NCI-H2227 treated with DMSO at 0.1 percent for 48 hours (cell line): ENCODE measurements around the gene CCDC167.

Source experiments
- DNase-seq: peaks from one replicate; lab custom pipeline; 2025; lab: John Stamatoyannopoulos, UW

The CCDC167 gene

DNA sequence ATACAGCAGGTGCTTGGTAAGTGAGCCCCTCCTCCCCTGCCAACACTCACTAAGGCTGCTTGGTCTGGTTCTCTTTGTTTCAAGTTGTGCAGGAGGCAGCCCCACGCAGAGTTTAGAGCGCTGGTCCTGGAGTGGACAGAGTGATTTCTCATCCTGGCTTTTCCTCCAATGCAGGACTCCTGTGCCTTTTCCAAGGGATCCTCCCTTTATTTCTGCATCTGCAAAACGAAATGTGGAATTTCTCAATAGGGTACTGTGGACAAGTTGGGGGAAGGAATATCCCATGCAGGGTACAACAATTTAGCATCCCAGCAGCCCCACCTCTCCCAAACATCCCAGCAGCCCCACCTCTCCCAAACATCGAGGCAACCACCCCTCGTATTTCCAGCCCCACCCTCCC, 30.6 kb upstream of the CCDC167 start:
- no peak for DNase-seq

DNA sequence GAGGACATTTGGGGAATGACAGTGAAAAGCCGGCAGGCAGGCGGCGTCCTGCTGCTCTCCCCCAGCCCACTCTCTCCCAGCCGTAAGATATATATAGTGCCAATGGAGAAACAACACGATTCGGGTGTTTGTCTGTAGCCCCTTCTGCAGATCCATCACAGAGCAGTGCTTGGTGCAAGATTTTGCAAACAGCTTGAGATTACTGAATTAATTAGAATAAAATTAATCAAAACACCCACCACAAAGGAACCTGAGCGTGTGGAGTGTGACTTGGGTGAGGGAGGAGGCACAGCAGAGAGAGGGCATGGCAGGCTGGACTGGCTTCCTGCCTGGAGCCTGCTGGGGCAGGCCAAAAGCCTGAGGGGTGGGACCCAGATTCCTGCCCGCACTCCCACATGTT, 28.8 kb upstream of the CCDC167 start:
- no peak for DNase-seq

DNA sequence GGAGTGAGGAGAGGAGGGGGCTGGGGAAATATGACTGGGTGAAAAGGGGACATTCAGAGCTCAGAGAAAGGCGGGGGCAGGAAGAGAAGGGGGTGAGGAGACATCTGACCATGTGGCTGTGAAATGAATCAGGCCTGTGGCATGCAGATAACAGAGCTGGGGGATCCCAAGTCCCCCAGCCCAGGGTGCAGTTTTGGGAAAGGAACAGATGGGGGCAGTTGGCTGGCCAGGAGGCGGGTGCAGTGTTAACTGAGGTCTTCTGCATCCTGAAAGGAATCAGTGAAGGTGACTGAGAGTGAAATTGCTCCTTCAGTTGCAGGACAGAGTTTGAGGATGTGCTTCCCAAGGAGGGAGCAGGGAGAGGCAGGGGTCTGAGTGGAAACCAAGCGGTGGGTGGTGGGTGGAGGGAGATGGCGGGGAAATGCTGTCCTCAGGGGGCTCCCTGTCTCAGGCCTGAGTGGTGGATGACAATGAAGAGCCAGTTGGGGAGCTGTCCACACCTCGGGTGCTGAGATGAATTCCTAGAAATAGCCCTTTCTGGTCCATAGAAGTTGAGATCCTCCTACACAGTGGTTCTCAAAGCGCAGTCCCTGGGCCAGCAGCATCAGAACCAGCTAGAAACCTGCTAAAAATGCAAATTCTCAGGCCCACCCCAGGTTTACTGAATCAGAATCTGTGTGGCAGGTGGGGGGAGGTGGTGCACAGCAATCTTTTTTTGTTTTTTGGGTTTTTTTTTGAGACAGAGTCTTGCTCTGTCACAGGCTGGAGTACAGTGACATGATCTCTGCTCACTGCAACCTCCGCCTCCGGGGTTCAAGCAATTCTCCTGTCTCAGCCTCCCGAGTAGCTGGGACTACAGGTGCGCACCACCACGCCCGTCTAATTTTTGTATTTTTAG, 26.0 kb upstream of the CCDC167 start:
- DNase-seq = no peak

DNA sequence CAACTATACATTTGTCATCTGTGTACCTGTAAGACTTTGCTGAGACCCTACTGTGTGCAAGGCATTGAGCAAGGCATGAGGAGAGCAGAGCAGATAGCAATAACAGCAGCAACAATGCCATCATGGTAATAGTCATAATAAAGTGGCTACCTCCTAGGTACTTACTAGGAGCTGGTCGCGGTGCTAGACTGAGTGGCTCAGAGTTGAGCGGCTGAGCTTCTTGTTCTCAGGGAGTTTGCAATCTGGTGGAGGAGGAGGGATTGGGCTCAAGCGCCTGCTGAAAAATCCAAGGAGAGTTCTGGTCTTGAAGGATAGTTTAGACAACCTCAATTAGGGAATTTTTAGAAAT, 25.3 kb upstream of the CCDC167 start:
- DNase-seq = no peak

DNA sequence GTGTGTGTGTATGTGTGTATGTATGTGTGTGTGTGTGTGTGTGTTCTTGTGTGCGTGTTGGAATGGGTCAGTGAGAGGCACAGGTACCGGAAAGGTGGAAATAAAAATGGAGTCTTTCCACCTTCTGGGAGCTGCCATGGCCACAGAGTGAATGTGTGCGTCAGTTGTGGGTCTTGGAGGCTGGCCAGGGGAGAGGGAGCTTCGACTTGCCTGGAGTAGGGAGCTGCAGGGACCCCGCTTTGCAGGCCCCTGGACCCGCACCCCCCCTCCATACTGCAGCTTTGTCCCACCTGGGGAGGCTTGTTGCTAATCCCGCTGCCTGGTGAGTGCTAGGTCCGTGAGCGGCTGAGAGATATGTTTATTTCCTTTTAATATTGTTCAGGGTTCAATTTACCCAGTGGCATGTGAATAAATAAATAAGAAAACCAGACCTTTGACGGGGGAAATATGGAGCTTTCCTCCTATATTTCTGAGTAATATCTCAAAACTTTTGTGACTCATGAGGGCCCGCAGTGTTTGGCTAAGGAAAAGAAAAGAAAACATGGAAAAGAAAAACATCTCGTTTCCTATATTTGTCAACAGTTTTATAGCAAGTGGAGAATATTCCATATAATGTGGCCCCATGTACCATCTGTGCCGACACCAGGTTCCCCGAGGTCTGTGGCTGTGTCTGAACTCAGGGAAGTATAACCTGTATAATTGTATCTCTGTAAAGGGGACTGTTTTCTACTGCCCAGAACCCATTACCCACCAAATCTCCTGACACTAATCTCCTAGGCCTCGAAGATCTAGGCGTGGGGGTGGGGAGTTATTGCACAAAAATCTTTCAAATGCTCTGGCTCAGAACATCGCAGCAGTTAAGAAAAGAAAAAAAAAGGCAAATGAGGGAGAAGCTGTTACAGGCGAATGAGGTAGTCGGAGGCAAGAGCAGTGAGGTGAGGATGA, 24.6 kb upstream of the CCDC167 start:
- no peak for DNase-seq

DNA sequence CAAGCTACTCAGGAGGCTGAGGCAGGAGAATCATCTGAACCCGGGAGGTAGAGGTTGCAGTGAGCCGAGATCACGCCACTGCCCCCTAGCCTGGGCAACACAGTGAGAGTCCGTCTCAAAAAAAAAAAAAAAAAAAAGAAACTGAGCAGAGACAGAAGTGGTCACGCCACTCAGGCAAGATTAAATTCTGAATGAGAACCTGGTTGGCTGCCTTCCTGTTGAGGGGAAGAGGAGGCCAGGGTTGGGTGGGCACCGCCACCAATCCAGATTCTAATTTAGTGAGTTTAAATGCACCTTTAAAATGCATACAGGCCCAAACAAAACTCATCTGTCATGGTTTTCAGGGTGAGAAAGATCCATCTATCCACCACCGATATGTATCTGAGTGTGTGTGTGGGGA, 23.7 kb upstream of the CCDC167 start:
- no peak for DNase-seq

DNA sequence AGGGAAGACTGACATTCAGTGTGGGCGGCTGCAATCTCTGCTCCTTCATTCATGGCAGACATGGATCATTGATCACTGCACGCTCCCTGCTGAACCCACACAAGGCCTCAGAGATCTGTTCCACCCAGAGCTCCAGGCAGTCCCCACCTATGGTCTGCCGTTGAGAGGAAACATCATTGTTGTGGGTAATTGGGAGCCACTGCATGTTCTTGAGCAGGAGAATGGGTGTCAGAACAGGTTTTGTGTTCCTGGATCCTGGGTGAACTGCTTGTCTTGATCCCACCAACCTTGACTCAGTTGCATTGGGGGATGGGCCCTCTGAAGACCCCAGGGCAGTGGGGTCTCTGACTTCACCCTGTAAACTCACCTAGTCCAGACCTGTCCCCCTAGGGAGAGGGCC, 23.1 kb upstream of the CCDC167 start:
- no peak for DNase-seq

DNA sequence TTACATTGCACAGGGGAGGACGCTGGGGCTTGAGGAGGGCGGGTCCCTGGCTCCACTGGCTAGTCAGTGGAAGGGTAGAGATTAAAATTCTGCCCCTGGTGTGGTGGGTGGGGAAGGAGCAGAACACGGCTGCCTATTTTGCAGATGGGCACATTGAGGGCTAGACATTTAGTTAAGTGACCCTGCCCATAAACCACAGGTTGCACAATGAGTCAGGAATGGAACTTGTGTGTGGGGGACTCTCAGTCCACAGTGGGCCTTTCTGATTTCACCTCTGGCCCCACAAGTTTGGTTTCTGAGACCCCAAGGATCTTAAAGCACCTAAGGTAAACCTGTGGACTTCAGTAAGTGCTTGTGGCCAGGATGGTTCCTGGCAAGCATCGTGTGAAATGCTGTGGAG, 22.0 kb upstream of the CCDC167 start:
- no peak for DNase-seq

DNA sequence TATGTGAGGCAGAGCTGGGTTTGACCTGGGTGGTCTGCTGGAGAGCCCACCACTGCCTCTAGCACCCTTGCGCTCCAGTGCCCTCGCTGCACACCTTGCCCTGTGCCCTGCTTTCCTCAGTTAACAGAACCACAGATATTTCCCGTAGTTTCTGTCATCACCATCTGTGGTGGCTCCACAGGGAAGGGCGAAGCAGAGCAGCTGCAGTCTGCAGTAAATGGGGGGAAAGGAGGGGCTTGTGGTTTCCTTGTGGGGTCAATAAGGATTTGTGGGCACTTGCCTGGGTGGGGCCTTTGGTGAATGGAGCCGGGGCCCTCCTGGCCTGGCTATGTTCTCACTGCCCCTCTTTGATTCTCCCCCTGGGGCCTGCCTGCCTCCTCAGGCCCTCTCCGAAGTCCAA, 21.2 kb upstream of the CCDC167 start:
- DNase-seq = no peak

DNA sequence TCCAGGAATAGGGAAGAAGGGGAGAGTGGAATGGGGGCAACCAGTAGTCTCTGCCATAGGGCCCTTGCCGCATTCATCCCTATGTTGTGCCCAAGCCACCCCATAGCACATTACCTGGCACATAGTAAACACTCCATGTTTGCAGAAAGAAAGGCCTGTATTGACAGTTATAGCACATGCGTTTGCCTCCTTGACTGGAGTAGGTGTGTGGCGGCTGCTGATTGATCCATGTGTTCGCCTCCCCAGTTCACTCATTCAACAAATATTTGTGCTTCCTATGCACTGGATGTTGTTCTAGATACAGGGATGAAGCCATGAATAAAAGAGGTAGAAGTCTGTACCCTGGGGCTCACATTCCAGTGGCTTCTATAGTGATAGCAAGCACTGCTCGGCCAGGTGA, 19.8 kb upstream of the CCDC167 start:
- no peak for DNase-seq

DNA sequence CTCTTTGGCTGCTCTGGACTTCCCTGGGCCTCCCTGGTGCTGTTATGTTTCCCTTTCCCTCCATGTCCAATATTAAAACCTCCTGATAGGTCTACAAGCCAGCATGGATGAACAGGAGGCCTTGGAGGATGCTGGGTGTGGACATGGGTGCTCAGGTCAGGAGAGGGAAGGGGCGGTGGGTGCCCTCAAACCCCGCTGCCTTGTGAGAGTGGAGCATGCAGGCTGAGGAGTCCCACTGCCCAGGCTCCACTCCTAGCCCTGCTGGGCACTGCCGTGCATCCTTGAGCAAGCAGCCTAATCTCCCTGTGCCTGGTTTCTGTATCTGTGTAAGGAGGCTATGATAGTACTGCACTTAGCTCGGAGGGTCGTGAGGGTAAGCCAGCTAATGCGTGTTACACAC, 18.4 kb upstream of the CCDC167 start:
- DNase-seq = no peak

DNA sequence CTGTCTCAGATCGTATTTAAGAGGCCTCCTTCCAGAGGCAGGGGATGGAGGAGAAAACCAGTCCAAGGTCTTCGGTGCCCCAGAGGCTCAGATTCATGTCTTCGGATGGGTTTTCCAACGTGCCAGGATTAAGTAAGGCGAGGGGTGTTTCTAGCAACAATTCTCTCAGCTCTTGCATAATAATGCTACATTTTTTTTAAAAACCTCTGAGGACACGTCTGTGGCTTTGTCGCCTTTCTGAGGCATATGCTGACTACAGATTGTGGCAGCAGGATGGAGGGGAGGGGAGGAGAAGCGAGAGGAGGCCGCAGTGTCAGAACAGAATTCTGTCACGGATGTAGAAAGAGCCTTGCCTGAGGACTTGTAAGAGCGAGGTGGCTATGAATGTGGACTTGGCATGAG, 17.7 kb upstream of the CCDC167 start:
- no peak for DNase-seq

DNA sequence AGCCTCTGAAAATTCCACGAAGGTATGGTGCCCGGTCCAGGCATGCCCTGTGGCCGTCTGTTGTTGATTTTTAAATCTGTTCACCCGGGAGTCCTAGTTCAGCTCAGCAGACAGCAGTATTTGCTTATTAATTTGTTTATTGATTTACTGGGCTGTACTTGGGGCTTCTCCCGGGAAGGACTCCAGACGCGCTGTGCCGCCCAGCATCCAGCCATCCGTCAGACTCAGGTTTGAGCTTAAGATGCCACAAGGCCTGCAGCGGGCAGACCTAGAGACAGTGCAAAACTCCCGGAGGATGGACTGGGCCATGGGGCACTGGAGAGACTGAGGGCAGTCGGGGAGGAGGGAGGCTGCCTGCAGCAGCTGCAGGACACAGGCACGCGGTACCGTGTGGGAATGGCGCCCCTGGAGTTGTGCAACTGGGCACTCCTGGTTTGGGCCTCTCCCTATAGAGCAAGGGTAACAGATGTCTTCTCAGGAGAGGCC, 17.3 kb upstream of the CCDC167 start:
- peak; percentile 50 for DNase-seq

DNA sequence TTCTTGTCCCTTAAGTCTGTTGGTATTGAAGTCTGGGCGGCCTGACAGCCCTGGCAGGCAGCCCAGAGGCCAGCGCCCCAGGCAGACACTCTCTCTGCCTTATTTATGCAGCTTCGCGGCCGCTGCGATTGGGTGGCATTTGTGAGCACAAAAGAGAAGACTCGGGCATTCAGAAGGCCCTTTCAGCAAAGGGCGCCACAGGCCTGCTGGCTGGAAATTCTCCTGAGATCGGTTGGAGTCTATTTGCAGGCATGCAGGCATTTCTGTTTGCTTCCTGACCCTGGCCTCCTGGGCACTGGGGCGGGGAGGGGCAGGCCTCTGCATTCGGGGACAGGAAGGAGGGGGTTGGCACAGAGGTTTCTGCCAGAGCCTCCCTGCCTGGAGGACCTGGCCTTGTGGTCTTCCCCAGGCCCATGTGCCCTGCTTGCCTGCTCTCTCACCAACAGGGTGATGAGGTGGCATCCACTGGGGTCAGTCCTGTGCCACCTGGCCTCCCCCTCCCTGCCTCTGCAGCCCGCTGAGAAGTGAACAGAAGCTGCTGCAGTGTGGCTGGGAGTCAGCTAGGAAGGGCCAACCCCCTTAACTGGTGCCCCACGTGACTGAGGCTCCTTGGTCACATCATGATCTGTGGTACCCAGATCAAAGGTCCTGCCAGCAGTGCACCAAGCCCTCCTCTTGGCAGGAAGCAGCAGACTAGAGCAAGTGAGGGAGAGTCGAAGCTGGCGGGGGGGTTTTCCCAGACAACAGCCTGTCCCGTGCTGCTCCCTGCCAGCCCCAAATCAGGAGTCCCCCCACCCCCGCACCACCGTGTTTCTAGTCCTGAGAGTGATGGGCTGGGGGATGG, 16.6 kb upstream of the CCDC167 start:
- peak; percentile 50 for DNase-seq

DNA sequence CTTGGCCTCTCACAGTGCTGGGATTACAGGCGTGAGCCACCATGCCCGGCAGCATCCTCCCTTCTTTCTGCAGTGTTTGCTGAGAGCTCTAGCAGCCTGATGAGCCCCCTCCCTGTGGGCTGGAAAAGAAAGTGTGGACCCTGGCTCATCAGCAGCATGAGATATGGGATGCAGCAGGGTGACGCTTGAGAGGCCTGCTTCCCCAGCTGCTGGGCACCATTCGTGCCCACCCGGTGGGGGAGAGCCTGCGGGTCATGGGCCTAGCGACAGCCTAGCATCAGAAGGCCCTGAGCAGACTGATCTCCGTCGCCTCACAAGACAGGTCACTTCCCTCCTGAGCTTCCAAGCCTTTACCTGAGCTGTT, 16.0 kb upstream of the CCDC167 start:
- no peak for DNase-seq

DNA sequence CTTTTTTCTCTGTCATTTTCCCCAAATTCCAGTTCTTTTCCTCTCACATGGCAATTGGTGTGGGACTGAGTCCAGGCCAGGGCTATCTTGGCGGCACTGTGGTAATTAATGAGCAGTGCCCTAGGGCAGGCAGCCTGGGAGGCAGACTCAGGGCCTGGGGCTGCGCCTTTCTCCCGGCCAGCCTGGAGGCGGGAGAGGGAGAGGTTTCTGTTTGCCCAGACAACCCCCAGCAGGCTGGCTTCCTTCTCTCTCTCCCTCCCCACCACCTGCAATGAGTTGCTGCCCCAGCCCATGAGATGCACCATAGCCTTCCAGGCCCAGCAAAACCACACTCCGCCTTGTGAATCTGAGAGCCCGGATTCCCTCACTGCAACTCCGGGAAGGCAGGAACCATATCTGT, 15.1 kb upstream of the CCDC167 start:
- no peak for DNase-seq

DNA sequence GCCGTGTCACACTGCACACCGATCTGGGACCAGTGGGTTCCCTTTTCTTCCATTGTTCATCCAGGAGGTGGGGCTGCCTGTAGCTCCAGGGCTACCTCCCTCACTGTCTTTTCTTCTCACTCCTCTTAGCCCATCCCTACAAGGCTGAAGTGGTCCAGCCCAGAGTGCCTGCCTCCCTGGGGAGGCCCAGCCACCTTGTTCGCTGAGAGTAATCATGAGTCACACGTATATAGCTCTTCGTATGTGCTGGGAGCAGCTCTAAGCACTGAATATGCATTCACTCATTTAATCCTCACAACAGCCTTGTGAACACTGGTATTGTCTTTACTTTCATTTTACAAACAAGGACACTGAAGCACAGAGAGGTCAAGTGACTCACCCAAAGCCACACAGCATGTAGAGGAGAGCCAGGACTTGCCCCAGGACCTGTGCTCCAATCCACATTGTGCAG, 14.7 kb upstream of the CCDC167 start:
- DNase-seq = no peak

DNA sequence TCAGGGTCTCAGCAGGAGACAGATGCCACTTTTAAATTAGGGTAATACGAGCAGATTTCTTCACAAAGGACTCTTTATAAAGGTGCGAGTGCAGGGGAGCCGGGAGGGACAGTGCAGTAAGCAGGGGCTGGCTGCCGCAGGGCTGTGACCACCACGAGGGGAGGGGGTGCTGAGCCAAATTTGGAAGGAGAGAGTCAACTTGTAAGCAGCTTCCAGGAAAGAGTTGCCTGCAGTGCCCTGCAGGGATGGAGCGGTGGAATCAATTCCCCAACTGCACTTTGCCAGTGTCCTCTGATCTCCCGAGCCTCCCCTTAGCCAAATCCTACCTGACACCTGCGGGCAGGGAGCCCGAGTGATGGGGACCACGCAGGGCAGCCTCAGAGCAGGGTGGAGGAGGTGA, 13.9 kb upstream of the CCDC167 start:
- DNase-seq = no peak

DNA sequence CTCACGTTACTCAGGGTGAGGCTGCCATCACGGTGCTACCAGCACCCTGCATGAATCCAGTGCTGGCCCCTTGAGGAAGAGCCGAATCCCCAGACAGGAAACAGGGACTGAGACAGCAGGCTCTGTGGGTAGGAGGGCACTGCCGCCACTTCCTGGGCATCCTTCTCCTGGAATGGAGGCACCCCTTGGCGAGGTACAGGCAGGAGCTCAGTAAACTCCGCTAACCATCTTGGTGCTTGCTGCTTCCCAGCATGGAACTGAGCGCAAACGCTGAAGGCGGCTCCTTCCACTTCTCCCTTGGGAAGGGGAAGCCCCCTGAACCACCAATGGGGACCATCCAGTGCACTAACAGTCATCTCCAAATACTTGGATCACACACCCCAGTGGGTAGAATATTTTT, 13.5 kb upstream of the CCDC167 start:
- no peak for DNase-seq

DNA sequence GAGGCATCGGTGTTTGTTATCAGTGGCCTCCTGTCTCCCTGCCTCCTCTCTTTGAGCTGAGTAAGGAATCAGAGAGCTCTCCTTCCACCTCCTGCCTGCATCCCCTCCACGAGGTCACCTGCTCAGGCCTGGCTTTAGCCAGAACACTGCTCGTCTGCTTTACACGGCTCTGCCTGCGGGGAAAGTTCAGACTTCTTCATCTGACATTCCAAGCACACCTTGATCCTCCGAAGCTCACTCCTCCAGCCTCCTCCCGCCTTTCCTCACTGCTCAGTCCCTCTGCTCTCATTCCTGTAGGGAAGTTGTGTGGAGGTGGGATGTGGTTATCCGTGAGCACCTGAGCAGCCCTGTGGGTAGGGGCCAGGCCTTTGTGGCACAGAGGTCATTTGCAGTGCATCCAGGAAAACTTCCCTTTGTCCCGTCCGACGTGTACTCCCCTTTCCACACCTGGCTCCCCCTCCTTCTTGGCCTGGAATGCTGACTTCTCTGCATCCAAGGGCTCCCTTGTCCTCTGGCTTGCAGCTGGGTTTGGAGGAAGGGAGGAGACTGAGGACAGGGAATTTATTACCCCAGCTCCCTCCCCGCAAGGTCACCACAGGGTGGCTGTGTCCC, 12.8 kb upstream of the CCDC167 start:
- no peak for DNase-seq

DNA sequence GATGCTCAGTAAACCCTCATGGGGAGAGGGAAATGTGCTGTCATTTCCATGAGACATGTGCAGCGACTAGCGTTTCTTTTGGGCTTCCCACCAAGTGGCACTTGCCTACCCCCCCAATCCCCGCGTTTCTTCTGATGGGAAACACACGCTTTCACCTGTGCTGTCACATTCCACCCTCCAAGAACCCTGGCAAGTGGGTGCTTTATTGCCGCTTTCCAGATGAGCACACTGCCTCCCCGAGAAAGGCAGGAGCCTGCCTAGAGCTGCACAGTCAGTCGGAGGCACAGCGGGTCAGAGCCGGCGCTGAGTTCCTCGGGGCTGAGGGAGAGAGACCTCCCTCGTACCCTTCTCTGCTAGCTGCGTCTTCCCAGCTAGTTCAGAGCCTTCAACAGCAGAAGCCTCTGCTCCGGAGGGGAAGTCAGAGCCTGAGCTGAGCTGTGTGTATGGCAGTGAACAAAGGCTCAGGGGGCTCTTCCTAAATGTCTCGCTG, 12.3 kb upstream of the CCDC167 start:
- DNase-seq = no peak

DNA sequence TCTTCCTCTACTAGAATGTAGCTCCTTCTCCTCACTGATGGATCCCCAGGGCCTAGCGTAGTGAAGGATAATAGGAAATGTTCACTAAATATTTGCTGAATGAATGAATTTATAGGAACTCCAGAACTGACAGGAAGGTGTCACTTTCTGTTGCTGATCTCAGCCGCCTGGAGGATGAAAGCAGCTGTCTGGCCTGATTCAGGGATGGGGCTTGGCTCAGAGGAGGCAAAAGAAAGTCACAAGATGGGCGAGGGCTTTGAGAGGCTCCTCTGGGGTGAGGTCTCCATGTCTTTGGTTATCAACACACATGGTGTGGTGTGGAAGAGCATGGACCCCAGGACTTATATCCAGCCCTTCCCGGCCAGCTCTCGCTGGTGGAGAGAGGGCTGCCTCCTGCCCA, 11.5 kb upstream of the CCDC167 start:
- DNase-seq = no peak
